T47D (cell line): ENCODE measurements around the gene PADI4.

Experiments
- DNase-seq, 2 experiments: peaks; one replicate each; pipeline versions ENCODE4 v3.0.0 to v3.0.0-alpha.2; 2011 to 2012; ENCODE audit warnings: low read depth in 1 of 2, low spot score in 1 of 2
- JUND ChIP-seq: IDR thresholded peaks from 2 replicates; pipeline ENCODE4 v1.6.1; 2012; ENCODE audit warnings: low read depth
- in situ Hi-C: cut with HindIII; loops from 2 replicates; pipeline ENCODE4 v1.10.0; 2016; ENCODE audit warnings: low sequenced_read_pairs, low pct_unique_long_range_greater_than_20kb

Gene PADI4

GRCh38 chr1:17351598-17352324, 43.8 kb downstream of the PADI4 start:
- in situ Hi-C loops: no loop called here
- DNase-seq: no peak
- no peak for TF ChIP-seq JUND

GRCh38 chr1:17352419-17352909, 44.5 kb downstream of the PADI4 start:
- in situ Hi-C loops: no loop called here
- TF ChIP-seq JUND: no peak
- DNase-seq: no peak

- DNase-seq: no peak
- in situ Hi-C loops: no loop called here
- no peak for TF ChIP-seq JUND
Observed at GRCh38 chr1:17355898-17356297, 47.9 kb downstream of the PADI4 start.

GRCh38 chr1:17356387-17357026, 48.5 kb downstream of the PADI4 start:
- no peak for TF ChIP-seq JUND
- DNase-seq: no peak
- in situ Hi-C loops: no loop called here

- DNase-seq: no peak
- in situ Hi-C loops: no loop called here
Observed at GRCh38 chr1:17358557-17358956, 50.6 kb downstream of the PADI4 start.

GRCh38 chr1:17359031-17359430, 51.0 kb downstream of the PADI4 start:
- in situ Hi-C loops: no loop called here
- no peak for DNase-seq
- no peak for TF ChIP-seq JUND

More at GRCh38 chr1:17358557-17358956, 50.6 kb downstream of the PADI4 start:
- TF ChIP-seq JUND: no peak

GRCh38 chr1:17359808-17360207, 51.8 kb downstream of the PADI4 start:
- in situ Hi-C loops: no loop called here
- no peak for DNase-seq
- TF ChIP-seq JUND: no peak

GRCh38 chr1:17360272-17360956, 52.4 kb downstream of the PADI4 start:
- TF ChIP-seq JUND: no peak
- in situ Hi-C loops: no loop called here
- no peak for DNase-seq

- no peak for DNase-seq
- in situ Hi-C loops: no loop called here
- no peak for TF ChIP-seq JUND
Observed at GRCh38 chr1:17361687-17362086, 53.7 kb downstream of the PADI4 start.

GRCh38 chr1:17363351-17363750, 55.4 kb downstream of the PADI4 start:
- in situ Hi-C loops: no loop called here
- no peak for TF ChIP-seq JUND
- DNase-seq: no peak

- in situ Hi-C loops: no loop called here
- no peak for DNase-seq
Observed at GRCh38 chr1:17363771-17364170, 55.8 kb downstream of the PADI4 start.

GRCh38 chr1:17365293-17365692, 57.3 kb downstream of the PADI4 start:
- DNase-seq: no peak
- in situ Hi-C loops: no loop called here

More at GRCh38 chr1:17363771-17364170, 55.8 kb downstream of the PADI4 start:
- no peak for TF ChIP-seq JUND

GRCh38 chr1:17369466-17369865, 61.5 kb downstream of the PADI4 start:
- no peak for DNase-seq
- in situ Hi-C loops: no loop called here
- no peak for TF ChIP-seq JUND

More at GRCh38 chr1:17365293-17365692, 57.3 kb downstream of the PADI4 start:
- TF ChIP-seq JUND: no peak
